ENCODE results near the gene ZNF385C.

Gene ZNF385C

DNA sequence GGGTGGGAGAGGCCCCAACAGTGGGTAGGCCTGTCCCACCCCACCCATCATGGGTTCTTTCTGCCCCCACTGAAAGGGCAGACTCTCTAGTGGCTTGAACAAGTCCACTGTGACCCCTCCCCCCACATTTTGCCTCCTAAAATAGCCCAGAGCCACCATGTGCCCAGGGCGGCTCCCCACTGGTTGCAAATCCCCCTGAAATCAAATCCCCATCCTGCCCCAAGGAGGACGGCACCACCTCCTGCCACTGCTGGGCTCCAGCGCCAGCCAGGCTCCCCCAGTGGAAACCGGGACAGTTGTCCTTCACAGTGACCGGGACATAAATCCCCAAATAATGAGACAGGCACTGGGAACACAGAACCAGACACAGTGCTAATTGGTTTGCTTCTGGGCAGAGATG, 20.5 kb downstream of the ZNF385C start:
- DNase-seq (ENCODE audit: low read depth): no peak

GRCh38 chr17:42076797-42077559, 21.3 kb downstream of the ZNF385C start:
- DNase-seq (ENCODE audit: low read depth): no peak

- no peak for DNase-seq (ENCODE audit: low read depth)
Measured at GRCh38 chr17:42075789-42076188, 22.5 kb downstream of the ZNF385C start.

GRCh38 chr17:42072323-42073187, 25.7 kb downstream of the ZNF385C start:
- DNase-seq (ENCODE audit: low read depth): no peak

DNA sequence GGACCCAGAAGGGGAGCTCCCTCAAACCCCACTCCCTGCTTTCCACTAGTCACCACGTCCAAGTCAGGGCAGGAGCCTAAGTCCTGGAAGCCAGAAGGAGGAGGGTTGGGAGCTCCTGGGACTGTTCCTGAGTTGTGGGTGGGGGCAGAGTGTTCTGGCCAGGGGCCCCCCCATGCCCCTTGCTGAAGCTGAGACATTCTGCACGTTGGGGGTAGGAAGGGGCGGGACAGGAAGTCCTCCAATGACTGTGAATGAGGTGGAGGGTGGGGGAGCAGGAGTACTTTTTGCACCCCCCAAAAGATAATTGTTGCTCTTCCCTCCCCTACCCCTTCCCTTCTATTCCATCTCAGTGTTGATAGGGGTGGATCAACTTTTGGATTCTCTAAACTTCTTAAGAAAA, 26.5 kb downstream of the ZNF385C start:
- DNase-seq (ENCODE audit: low read depth): no peak

GRCh38 chr17:42068979-42069378, 29.3 kb downstream of the ZNF385C start:
- no peak for DNase-seq (ENCODE audit: low read depth)

DNA sequence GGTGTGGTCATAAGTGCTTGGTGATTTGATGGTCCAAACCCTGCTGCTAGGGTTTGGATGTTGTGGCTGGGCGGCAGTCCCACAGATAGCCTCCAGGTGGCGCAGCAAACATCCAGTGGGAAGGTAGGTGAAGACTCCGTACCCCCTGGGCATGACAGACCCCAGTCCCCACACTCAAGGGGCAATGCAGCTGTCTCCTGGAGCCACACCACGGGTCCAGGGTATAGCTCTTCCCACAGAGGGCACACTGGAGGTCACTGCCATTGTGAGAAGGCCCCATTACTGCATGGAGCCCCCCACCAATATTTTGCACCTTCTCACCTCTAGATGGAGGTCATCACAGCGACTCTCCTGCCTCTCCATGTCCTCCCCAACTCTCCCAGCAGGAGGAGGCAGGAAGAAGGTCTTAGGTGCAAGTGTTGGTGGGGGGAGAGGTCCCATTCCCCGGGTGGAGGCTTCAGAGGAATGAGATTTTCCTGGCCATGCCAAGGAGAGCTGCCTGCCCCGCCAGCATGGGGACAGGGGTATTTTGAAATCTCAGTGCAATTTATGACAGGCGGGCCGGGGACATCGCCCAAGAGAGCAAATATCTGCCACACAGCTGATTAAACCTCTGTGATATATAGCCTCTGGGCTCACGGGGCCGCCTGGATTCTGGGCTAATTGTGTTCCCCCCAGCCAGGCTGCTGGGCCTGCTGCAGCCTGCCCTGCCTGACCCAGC, 30.7 kb downstream of the ZNF385C start:
- DNase-seq (ENCODE audit: low read depth): no peak

GRCh38 chr17:42065201-42065600, 33.1 kb downstream of the ZNF385C start:
- no peak for DNase-seq (ENCODE audit: low read depth)

GRCh38 chr17:42062681-42063080, 35.6 kb downstream of the ZNF385C start:
- DNase-seq (ENCODE audit: low read depth): no peak

GRCh38 chr17:42061646-42062487, 36.4 kb downstream of the ZNF385C start:
- DNase-seq (ENCODE audit: low read depth): no peak

DNA sequence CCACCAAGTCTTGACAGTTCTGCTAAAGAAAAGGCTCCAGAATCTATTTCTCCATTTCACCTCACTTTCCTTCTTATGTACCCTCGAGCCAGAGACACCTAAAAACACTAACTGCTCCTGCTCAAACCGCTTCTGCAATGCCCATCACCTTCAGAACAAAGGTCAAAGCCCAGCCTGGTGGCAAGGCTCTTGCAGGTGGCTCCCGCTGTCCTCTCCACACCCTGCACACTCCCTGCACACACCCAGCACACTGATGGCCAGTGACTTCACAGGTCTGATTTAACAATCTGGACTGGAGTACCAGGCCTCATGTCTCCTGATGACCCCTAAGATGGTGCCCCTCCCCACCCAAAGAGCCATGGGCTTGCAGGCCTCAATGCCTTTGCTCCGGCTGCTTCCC, 38.0 kb downstream of the ZNF385C start:
- no peak for DNase-seq (ENCODE audit: low read depth)

GRCh38 chr17:42059815-42060214, 38.5 kb downstream of the ZNF385C start:
- DNase-seq (ENCODE audit: low read depth): no peak

- no peak for DNase-seq (ENCODE audit: low read depth)
Measured at GRCh38 chr17:42058063-42058462, 40.2 kb downstream of the ZNF385C start.

DNA sequence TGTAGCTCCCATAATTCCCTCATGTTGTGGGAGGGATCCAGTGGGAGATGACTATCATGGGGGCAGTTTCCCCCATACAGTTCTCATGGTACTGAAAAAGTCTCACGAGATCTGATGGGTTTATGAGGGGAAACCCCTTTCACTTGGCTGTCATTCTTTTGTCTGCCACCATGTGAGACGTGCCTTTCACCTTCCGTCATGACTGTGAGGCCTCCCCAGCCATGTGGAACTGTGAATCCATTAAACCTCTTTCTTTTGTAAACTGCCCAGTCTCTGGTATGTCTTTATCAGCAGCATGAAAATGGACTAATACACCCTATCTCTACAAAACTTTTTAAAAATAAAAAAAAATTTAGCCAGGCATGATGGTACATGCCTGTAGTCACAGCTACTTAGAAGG, 41.6 kb downstream of the ZNF385C start:
- DNase-seq (ENCODE audit: low read depth): no peak

DNA sequence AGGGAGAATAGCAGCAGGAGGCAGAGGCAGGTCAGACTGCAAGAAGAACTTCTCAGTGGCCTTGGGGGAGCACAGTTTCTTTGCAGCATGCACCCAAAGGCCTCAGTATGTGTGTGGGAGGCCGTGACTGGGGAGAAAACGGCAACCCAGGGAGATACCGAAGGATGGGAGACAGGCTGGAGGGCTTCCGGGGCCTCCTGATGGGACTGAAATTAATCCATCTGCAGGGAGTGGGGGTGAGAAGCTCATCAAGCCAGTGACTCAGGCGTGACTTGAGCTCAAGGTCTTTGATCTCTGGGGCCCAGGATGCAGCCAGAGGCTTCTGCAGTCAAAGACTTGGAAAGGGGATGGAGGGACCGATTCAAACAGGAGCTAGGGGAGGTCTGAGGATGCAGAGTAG, 42.8 kb downstream of the ZNF385C start:
- DNase-seq (ENCODE audit: low read depth): no peak

- no peak for DNase-seq (ENCODE audit: low read depth)
Measured at GRCh38 chr17:42055027-42055426, 43.2 kb downstream of the ZNF385C start.

- no peak for DNase-seq (ENCODE audit: low read depth)
Measured at GRCh38 chr17:42053731-42054500, 44.4 kb downstream of the ZNF385C start.

GRCh38 chr17:42052346-42052877, 45.9 kb downstream of the ZNF385C start:
- no peak for DNase-seq (ENCODE audit: low read depth)

GRCh38 chr17:42051645-42052044, 46.6 kb downstream of the ZNF385C start:
- DNase-seq (ENCODE audit: low read depth): no peak

DNA sequence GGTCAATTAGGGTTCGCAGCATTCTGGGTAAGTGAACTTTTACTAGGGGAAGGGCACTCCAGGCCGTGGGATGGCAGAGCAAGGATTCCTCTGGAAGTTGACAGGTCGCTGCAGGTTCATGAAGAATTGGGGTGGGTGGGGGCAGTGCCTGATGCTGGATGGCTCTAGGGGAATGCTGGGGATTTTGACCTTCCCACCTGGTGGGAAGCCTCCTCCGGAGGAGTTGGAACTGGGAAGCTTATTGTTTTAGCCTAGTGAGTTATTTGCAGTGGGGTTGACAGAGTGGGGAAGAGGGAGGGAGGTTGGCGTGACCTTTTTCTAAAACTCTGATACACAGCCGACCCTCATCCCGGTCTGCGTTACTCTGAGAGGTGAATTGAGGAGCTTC, 47.3 kb downstream of the ZNF385C start:
- DNase-seq (ENCODE audit: low read depth): no peak

All from fibroblast of the conjunctiva (primary cell).